GM18867 (cell line): ENCODE data around the gene AHRR.
"Not testable (repeated sequence)": the region's sequence is repeated elsewhere in the genome, so short reads cannot be mapped to it uniquely, and the experiment has no call there.

Source experiments
- ATAC-seq: cut with Tn5 transposase; IDR thresholded peaks from one replicate; pipeline ENCODE4 v1.9.1; 2021; ENCODE audit warnings: mild to moderate bottlenecking, moderate library complexity; ENCODE audit not compliant: unreplicated experiment

The AHRR gene

DNA sequence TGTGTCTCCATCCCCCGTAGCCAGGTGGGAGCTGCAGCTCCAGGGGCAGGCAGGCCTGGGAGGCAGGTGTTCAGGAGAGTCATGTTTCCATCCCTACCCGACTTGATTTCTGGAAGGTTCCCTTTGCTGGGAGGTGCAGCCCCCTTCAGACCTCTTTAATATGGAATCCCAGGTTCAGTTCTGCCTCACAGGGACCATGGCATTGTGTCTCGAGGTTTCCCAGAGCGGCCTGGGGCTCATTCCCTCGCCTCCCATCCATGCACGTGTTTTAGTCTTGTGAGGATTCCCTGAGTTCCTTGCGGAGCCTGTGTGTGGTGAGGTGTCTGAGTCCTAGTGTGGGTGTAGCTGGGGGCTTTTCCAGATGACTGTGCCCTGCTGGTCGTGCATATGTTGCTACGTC, 16.5 kb upstream of the AHRR start:
- ATAC-seq: no peak

DNA sequence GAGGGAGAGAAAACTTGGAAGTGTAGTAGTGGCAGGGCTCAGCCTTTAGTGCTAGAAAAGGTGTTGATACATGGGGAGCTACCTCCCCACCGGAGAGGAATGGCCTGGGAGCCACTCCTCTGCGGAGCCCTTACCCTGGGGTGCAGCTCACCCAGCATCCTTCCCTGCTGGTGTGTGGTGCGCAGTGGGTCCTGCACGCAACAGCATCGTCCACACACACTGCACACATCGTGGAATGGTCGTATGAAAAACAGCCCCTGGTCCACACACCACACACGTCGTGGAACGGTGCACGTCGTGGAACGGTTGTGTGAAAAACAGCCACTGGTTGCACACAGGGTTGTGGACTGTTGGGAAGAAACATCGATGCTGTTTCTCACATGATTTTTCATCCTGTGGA, 16.1 kb upstream of the AHRR start:
- no peak for ATAC-seq

DNA sequence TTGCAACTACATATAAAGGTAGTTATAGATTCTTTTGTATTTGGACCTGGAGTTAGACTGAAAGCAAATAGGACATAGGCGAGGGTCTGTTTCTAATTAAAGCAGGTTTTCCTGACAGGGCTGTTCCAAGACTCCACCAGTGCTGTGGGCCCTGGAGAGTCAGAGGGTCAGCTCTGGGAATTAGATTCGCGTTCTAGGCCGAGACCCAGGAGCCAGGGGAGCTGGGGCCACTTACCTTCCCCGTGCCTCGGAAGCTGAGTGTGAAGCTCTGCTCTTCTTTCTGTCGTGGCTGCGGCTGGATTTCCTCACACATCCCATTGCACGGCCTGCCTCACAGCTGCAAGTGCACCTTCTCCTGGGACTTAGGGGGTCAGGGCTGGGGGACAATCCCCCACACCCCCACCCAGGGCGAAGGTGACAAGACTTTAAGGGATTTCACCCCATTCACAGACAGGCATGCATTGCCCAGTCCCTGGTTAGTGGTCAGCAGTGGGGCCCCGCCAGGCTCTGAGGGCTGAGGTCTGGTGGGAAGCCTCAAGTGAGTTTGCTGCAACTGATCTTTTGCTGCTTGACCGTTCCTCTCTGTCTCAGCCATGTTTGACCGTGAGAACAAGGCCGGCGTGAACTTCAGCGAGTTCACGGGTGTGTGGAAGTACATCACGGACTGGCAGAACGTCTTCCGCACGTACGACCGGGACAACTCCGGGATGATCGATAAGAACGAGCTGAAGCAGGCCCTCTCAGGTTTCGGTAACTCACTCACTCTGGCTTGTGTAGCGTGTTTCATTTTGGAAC, 15.3 kb upstream of the AHRR start:
- ATAC-seq: no peak

DNA sequence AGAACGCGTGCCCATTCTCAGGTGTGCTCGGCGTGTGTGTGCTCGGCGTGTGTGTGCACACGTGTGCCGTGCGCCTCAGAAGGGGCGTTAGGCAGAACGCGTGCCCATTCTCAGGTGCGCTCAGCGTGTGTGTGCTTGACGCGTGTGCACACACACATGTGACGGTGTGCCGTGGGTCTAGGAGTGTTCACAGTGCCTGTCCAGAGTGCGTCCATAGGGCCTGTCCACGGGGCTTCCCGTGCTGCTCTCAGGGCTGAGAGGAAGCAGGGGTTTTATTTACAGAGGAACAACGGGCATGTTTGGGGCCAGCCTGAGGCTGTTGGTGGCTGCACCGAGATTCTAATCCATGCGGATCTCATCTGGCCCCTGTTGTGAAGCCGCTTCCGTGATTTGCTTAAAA, 14.2 kb upstream of the AHRR start:
- ATAC-seq: no peak

DNA sequence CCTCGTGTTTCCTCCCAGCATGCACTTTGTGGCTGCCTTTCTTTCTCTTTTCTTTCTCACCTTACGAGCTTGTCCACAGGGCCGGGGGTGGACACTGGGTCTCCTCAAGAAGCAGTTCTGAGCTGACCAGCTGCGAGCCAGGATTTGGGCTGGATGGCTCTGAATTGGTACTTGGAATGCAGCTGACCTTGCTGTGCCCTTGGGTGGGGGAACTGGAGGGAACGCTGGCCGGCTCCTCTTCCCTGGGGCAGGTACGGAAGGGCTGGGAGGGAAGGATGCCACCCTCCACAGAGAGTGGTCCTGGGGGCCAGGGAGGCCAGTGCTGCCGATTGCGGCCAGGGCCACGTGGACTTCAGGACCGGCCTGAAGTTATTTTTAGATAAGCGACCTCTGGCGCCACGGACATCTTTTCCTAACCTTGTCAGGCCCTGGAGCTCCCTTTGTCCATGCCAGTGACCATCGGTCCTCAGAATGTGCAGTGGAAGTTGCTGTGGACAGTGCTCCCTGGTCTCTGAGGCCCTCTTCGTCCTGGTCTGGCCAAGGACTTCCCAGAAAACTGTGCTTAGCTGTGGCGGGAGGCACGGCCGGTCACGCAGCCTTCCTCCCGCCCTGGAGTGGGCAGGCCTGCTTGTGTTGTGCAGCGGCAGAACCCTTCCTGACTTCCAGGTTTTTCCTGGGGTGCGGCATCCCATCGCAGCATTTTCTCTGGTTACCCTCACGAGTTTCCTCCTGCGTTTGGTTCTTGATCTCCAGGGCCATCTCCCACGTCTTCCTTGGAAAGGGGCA, 13.5 kb upstream of the AHRR start:
- no peak for ATAC-seq

DNA sequence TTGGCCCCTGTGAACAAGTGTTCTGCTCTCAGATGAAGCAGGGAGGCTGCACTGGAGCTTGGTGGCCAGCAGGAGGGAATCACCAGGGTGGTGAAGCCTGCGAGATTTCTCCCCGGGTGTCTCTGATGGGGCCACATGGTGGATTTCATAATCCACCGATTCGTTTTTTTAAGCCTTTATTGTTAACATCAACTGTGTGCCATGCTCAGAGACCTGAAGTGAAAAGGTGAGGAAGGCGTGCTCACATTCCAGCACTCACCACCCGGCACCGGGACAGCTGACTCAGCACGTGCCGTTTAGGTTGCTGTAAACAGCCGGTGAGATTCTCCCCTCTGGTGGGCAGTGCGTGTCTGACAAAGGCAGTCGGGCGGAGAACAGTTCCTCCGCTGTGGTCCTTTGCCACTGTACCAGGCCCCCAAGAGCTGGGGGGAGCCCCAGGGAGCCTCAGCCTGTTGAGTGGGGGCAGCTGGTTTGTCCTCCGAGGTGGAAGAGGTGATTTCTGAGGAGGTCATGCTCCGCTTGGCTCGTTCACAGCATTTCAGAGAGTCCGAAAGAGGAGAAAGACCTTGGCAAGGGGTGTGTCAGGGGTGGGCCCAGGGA, 12.7 kb upstream of the AHRR start:
- ATAC-seq: no peak

DNA sequence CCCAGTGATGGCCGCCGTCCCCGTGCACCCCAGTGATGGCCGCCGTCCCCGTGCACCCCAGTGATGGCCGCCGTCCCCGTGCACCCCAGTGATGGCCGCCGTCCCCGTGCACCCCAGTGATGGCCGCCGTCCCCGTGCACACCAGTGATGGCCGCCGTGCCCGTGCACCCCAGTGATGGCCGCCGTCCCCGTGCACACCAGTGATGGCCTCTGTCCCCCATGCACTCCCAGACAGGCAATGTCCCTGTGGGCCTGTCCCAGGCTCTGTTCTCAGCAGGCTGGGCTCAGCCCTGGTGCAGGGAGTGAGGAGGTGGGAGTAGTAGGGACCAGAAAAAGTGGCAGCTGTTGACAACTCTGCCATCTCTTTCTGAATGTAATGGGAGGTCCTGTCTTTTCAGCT, 11.7 kb upstream of the AHRR start:
- ATAC-seq: not testable (repeated sequence)

DNA sequence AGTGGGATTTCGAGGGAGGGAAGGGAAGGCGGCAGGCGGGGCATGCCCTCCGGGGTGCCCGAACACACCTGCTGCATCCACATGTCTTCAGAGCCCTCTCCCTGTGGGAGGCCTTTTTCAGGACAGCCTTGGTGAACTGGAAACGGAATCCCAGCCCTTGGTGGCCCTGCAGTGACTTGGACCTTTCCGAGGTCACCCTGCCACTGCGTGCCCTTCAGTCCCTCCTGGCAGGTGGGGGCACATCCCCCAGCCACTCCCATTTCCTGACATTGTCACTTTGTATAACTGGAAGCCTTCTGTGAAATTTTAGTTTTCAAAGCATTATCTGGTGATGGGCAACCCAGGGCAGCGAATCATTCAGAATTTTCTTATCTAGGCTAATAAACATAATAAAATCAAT, 11.0 kb upstream of the AHRR start:
- no peak for ATAC-seq

DNA sequence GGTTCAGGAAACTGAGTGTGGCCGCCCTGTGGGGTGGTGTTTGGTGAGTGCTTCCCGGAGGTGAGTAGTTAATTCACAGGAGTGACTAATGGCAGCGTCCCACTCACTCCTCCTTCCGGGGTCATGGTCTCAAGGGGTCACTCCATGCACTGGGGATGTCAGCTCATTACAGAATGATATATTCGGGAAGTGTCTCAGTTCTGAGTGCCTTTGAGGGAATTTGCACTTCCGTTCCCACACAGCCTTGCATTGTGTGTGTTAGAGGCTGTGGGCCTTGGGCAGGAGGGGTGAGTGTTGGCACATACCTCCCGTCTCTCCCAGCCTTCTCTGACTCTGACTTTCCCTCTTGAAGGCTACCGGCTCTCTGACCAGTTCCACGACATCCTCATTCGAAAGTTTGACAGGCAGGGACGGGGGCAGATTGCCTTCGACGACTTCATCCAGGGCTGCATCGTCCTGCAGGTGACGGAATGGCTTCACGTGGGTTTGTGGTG, 10.5 kb upstream of the AHRR start:
- ATAC-seq: no peak

DNA sequence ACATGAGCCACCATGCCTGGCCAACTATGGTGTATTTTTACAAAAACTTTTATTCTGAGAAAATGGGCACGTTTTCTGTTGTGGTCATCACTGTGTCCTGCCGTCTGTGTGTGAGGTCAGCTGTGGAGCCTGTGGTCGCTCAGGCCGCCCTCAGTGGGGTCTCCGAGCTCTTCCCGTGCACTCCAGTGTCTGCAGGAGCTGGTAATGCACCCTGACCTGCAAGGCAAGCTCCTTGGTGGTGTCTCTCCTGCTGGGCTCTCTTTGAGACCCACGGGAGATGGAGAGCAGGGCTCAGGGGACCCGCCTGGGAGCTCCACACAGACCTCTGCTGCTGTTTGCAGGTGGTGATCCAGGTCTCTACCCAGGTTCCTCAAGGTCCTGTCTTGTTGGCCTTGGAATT, 9.6 kb upstream of the AHRR start:
- ATAC-seq: no peak

DNA sequence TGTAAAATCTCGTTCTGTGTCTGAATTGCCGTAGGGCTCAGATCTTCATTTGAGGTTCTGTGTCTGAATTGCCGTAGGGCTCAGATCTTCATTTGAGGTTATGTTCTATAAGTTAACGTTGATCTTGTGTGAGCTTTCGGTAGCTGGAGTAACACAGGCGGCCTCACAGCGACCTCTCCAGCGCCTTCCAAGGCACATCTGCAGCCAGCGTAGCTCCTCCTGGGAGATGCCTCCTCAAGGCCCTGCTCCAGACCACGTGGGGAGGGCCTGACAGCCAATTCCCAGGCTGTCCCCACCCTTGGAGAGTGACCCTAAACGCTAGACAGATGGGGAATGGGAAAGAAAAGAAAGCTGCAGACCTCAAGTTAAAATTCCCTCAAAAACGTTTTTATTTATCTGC, 8.7 kb upstream of the AHRR start:
- ATAC-seq: no peak

DNA sequence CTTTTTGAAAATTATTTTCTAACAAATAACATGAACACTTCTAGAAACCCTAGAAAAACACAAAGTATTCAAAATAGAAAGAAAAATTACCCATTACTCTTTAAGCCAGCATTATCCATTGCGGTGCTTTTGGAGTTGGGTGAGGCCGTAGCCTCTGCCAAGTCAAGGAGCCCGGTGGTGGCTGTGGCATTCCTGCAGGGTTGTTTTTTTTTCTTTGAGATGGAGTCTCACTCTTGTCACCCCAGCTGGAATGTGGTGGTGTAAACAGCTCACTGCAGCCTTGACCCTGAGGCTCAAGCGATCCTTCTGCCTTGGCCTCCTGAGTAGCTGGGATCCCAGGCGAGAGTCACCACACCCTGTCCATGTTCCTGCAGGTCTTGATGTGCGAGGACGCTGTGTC, 8.2 kb upstream of the AHRR start:
- ATAC-seq: no peak

DNA sequence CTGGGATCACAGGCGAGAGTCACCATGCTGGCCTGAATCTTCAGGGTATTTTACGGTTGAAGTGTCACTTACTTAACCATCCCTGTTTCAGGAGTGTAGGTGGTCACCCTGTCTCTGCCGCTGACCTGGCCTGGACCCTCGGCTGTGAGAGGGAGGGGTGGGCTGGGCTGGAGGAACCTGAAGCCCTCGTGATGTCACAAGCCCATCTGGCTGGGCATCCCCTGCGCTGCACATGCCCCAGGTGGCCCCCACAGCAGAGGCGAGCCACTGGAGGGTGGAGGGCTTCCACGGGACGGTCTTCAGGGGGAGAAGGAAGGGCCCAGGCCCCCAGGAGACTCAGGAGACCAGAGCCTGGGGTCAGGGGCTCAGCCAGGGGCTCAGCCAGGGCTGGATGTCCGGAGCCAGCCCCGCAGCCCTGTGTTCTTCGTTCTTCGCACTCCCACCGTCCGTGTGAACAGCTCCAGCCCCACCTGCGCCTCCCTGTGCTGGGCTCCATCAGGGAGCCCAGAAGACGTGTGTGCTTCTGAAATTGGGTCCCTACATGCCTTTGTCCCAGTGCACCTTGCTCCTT, 7.6 kb upstream of the AHRR start:
- no peak for ATAC-seq

DNA sequence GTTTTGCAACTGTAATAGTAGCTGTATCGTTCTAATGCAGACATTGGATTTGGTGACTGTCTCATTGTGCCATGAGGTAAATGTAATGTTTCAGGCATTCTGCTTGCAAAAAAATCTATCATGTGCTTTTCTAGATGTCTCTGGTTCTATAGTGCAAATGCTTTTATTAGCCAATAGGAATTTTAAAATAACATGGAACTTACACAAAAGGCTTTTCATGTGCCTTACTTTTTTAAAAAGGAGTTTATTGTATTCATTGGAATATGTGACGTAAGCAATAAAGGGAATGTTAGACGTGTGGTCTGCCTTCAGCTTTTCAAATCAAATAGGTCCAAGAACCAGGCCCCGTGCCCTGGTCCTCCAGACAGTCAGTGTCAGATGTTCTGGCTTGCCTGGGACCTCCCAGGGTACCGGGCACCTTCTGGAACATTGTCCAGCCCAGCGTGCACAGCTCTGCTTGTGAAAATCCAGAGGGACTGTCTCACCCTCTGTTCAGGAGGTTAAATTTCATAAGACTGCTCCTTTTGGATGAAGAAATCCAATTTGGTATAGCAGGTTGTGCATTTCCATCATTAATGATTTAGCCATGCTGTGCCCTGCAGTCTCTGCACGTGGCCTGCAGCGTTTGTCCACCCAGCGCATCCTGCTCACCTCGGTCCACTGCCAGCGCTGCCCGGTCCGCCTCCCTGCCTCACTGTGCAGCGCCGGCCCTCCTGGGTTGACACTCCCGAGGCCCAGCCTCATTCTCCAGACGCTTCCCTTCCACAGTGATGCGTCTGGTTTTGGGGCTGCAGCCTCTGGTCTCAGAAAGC, 6.6 kb upstream of the AHRR start:
- no peak for ATAC-seq

DNA sequence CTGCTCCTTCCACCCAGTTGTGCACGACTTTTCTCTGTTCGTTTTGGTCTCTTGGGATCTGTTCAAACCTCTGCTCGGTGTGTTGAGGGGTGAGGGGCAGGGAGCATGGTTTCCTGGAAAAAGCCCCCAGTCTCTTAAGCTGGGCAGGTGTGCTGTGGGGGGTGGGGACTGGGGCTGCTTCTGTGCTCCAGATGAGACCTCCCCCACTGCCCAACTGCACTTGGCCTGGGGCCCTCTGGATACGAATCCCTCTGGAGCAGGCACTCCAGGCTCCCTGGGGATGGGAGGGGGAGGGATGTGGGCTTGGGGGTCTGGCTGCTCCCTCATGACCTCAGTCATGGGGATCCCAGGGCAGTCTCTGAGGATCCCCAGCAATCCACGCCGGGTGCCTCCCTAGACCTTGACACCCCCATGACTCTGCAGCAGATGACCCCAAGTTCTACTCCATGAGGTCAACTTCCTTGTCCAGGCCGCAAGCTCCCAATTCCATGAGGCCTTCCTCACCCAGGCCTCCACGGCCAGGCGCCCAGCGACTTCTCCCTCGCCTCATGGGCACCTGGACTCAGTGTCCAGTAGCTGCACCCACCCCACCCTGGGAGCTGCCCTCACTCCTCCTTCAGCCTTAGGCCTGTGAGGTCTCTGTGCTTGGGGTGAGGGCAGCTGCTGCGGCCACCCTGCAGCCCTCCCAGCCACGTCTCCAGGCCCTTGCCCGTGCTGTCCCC, 5.9 kb upstream of the AHRR start:
- no peak for ATAC-seq

DNA sequence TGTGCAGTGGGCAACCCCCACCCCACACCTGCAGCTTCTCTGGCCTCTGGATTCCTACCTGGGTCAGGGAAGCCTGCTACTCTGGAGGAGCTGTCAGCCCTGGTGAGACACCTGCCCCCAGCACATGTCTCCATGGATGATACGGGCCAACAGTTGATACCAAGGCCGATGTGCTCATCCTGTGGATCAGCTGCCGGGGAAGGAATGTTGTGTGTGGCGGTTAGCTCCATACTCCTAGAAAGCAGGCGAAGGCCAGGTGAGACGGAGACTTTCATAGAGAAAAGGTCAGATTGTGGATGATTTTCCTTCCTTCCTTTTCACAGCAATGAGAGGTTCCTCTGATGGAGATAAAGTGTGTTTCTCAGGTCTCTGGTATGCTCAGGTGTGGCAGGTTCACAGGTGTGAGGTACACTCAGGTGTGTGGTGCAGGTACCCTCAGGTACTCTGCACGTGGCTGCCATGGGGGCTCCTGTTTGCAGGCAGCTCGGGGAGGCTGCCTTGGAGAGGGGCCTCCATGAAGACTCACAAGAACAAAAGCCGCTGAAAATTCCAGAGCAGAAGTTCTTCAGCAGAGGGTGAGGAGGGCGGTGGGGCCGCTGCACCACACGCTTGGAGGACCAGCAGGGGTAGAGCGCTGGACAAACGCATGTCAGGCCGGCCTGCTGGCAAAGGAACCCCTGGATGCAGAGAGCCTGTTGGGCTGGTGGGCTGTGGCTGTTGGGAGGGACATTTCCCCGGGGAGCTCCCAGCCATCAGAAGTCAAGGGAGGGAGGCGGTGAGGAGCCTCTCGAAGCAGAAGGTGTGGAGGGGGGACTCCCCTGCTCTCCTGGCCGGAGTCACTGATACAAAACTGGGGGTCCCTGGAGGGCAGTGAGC, 5.1 kb upstream of the AHRR start:
- ATAC-seq: peak; percentile 13

DNA sequence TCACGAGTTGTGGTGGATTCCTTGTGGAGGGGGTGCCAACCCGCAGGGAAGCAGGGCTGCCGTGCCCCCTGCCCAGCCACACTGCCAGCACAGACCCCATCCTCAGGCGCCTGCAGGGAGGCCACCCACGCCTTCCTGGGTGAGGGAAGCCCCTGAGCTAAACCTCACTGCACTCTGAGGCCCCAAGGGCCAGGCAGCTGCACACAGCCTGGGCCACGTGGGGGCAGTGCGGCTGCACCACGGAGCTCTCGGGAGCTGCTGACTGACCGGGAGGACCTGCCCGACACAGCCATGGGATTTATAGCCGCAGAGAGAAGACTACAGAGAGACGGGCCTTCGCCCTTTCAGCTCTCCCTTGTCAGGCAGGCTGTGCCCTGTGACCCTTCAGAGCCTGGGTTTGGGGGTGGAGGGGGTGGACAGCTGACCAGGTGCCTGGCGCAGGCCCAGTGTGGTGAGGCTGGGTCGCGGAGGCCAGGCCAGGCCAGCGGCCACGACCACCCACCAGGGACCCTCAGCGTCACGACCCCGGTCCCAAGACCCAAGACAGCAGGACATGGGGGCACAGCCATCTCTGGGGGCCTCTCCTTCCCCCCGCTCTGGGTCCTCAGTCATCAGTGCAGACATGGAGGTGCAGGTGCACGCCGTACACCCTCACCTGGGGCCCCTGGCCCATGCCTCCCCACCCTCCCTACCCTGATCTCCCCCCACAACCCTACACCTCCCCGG, 4.3 kb upstream of the AHRR start:
- ATAC-seq: peak; percentile 77

DNA sequence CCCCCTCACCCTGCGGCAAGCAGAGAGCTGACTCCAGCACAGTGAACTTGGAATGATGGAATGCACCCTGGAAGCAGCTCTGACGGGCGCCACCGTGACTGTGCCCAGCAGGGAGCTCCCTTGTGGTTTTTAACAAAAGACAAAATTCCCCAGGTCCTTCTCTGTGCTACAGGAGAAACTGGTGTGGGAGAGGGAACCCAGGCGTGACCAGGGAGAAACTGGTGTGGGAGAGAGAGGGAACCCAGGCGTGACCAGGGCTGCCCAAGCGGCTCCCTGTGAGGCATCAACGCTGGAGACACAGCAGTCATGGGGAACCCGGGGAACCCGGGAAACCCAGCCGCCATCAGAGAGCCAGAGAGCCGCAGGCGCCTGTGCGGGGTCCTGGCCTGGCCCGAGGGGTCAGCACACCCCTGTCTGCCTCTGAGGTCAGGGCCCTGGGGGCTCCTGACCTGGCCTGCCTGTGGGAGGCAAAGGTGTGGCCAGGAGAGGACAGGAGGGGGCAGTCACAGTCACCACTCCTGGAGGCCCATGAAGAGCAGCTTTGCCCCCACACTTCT, 3.1 kb upstream of the AHRR start:
- ATAC-seq: no peak
